Measurements from ENCODE around the gene TRAPPC8. TPM values are rescaled to one million over a fixed set of nuclear protein-coding genes. Genes with fewer than 3 reads are reported as not detected.
"Not testable (repeated sequence)": the region's sequence is repeated elsewhere in the genome, so short reads cannot be mapped to it uniquely, and the experiment has no call there.

Gene TRAPPC8
- total RNA-seq, 1 experiment from 2014 or later, result 37.9 TPM

DNA sequence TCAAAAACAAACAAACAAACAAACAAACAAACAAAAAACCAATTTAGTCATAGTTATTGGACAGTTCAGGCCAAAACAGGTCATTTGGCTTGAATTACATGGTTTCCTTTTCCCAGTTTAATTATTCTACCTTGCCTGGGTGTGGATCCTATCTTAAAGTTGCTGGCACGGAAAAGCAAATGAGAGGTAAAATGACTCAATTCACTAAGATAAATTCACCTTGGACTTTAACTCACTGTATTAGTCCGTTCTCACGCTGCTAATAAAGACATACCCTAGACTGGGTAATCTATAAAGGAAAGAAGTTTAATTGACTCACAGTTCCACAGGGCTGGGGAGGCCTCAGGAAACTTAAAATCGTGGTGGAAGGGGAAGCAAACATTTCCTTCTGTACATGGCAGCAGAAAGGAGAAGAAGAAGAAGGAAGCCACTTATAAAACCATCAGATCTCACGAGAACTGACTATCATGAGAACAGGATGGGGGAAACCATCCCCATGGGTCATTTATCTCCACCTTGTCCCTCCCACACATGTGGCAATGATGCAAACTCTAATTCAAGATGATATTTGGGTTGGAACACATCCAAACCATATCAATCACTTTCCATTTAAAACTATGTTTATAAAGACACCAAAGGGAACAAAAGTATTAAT lies 22.5 kb upstream of the TRAPPC8 start:
- Histone ChIP-seq H3K4me3 (ENCODE audit: low read depth, low read length, poor library complexity, severe bottlenecking) (no peak overlapping the region), H3K36me3 (ENCODE audit: insufficient read depth, low read length, poor library complexity, severe bottlenecking) (no peaks in the 10 kb centered on the region), H3K9me3 (ENCODE audit: low read depth, low read length, poor library complexity, severe bottlenecking) (no peaks in the 10 kb centered on the region), H3K27me3 (replicated peaks; ENCODE audit: insufficient read depth, low read depth, low read length, poor library complexity) (no peaks in the 10 kb centered on the region), H3K4me1 (ENCODE audit: insufficient read depth, low read length, poor library complexity, severe bottlenecking) (no peaks in the 10 kb centered on the region), H3K27ac (ENCODE audit: low read depth, low read length, poor library complexity, severe bottlenecking) (no peak overlapping the region)
- DNase-seq (ENCODE audit: low spot score), result no peak
- BruUV-seq (replicated peaks), result no TSS peak
- POLR2A ChIA-PET (ENCODE audit: low non-redundant PET), result no interaction called here
- intact Hi-C loops (cut with micrococcal nuclease; ENCODE audit: unreplicated experiment), result no loop called here
- TF ChIP-seq, protein P1, sequence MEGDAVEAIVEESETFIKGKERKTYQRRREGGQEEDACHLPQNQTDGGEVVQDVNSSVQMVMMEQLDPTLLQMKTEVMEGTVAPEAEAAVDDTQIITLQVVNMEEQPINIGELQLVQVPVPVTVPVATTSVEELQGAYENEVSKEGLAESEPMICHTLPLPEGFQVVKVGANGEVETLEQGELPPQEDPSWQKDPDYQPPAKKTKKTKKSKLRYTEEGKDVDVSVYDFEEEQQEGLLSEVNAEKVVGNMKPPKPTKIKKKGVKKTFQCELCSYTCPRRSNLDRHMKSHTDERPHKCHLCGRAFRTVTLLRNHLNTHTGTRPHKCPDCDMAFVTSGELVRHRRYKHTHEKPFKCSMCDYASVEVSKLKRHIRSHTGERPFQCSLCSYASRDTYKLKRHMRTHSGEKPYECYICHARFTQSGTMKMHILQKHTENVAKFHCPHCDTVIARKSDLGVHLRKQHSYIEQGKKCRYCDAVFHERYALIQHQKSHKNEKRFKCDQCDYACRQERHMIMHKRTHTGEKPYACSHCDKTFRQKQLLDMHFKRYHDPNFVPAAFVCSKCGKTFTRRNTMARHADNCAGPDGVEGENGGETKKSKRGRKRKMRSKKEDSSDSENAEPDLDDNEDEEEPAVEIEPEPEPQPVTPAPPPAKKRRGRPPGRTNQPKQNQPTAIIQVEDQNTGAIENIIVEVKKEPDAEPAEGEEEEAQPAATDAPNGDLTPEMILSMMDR (conservative IDR thresholded peaks at IDR 0.05; ENCODE audit: low read depth, low read length), result no peak
- CTCF ChIA-PET, result no interaction called here

DNA sequence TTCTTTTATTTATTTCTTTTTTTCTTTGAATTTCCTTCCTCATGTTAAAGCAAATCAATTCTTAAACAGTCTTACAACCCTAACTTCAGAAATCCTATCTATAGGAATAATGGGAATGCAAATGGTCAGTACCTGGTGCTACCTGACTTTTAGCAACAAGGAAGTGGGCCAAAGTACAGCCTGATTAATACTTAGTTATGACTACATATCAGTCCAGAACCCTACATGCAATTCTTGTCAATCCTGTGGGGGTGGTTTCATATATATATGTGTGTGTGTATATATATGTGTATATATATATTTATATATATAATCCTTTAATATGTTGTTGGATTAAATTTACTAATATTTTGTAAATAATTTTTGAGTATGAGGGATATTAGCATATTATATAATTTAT lies 14.8 kb upstream of the TRAPPC8 start:
- no peak for TF ChIP-seq EZH2 (IDR thresholded peaks at IDR 0.05; ENCODE audit: borderline replicate concordance, low read depth, low read length, poor library complexity, severe bottlenecking)
- TF ChIP-seq, protein P1 (conservative IDR thresholded peaks at IDR 0.05; ENCODE audit: low read depth, low read length), result no peak
- intact Hi-C loops (cut with micrococcal nuclease; ENCODE audit: unreplicated experiment), result loop anchor here (1.0 to 5.0 kb wide), 3 partner anchors 140 to 400 kb away; no protein-coding TSS in a partner anchor
- Histone ChIP-seq H3K4me3 (ENCODE audit: low read depth, low read length, poor library complexity, severe bottlenecking) (no peak overlapping the region), H3K27me3 (replicated peaks; ENCODE audit: insufficient read depth, low read depth, low read length, poor library complexity) (no peaks in the 10 kb centered on the region), H3K4me1 (ENCODE audit: insufficient read depth, low read length, poor library complexity, severe bottlenecking) (no peaks in the 10 kb centered on the region), H3K27ac (ENCODE audit: low read depth, low read length, poor library complexity, severe bottlenecking) (no peak overlapping the region), H3K9me3 (ENCODE audit: low read depth, low read length, poor library complexity, severe bottlenecking) (no peaks in the 10 kb centered on the region), H3K36me3 (ENCODE audit: insufficient read depth, low read length, poor library complexity, severe bottlenecking) (no peaks in the 10 kb centered on the region)
- BruUV-seq (replicated peaks), result no TSS peak
- POLR2A ChIA-PET (ENCODE audit: low non-redundant PET), result no interaction called here
- CTCF ChIA-PET, result no interaction called here
- DNase-seq (ENCODE audit: low spot score), result no peak

DNA sequence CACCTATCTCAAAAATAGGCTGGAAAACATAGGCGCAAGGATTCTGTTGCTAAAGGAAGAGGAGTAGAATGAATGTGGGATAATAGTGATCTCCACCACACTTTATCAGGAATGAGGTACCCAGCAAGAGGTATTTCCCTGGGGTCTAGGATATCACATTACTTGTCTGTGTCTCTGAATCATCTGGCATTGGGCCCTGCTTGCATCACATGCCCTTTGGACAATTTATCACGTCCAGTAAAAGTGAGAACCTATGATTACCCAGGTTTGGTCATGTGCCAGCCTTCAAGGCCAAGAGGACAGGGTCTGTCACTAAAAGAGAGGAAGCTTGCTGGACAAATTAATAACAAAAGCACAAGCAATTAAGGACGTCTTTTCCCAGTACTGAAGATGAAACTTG lies 11.4 kb upstream of the TRAPPC8 start:
- H3K4me1 ChIP-seq (ENCODE audit: insufficient read depth, low read length, poor library complexity, severe bottlenecking), result peaks cover 4% of the 10 kb centered on the region
- no peak overlapping the region for H3K4me3 ChIP-seq (ENCODE audit: low read depth, low read length, poor library complexity, severe bottlenecking)
- ChIA-PET CTCF (no interaction called here), POLR2A (ENCODE audit: low non-redundant PET) (no interaction called here)
- no peak overlapping the region for H3K27ac ChIP-seq (ENCODE audit: low read depth, low read length, poor library complexity, severe bottlenecking)
- TF ChIP-seq, protein P1 (conservative IDR thresholded peaks at IDR 0.05; ENCODE audit: low read depth, low read length), result no peak
- no peak for TF ChIP-seq EZH2 (IDR thresholded peaks at IDR 0.05; ENCODE audit: borderline replicate concordance, low read depth, low read length, poor library complexity, severe bottlenecking)
- no peaks in the 10 kb centered on the region for H3K36me3 ChIP-seq (ENCODE audit: insufficient read depth, low read length, poor library complexity, severe bottlenecking)
- no peaks in the 10 kb centered on the region for H3K9me3 ChIP-seq (ENCODE audit: low read depth, low read length, poor library complexity, severe bottlenecking)
- no peak for DNase-seq (ENCODE audit: low spot score)
- no peaks in the 10 kb centered on the region for H3K27me3 ChIP-seq (replicated peaks; ENCODE audit: insufficient read depth, low read depth, low read length, poor library complexity)
- BruUV-seq (replicated peaks), result no TSS peak
- intact Hi-C loops (cut with micrococcal nuclease; ENCODE audit: unreplicated experiment), result no loop called here

DNA sequence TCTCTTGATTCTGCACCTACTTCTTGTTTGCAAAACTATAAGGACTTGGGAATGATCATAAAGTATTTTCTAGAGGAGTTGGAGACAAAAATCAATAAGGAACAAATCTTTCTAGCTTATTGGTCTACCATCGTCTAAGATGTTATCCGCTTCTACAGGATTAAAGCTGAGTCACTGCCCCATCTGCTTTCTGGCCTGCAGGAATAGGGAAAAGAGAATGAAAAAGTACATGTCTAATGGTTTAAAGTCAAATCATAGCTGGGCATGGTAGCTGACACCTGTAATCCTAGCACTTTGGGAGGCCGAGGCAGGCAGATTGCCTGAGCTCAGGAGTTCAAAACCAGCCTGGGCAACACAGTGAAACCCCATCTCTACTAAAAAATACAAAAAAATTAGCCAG lies 10.8 kb upstream of the TRAPPC8 start:
- H3K4me1 ChIP-seq (ENCODE audit: insufficient read depth, low read length, poor library complexity, severe bottlenecking); POLR2A ChIA-PET (ENCODE audit: low non-redundant PET); intact Hi-C loops (cut with micrococcal nuclease; ENCODE audit: unreplicated experiment); H3K4me3 ChIP-seq (ENCODE audit: low read depth, low read length, poor library complexity, severe bottlenecking); DNase-seq (ENCODE audit: low spot score); H3K27me3 ChIP-seq (replicated peaks; ENCODE audit: insufficient read depth, low read depth, low read length, poor library complexity); H3K27ac ChIP-seq (ENCODE audit: low read depth, low read length, poor library complexity, severe bottlenecking); H3K9me3 ChIP-seq (ENCODE audit: low read depth, low read length, poor library complexity, severe bottlenecking); BruUV-seq (replicated peaks); CTCF ChIA-PET; H3K36me3 ChIP-seq (ENCODE audit: insufficient read depth, low read length, poor library complexity, severe bottlenecking): not testable (repeated sequence)
